Heart left ventricle (tissue), 16 donors: ENCODE data around the gene DIS3L2. TPM values are rescaled to one million over a fixed set of nuclear protein-coding genes. Genes with fewer than 3 reads are reported as not detected.
A peak's percentile ranks its signal among the peaks of the same experiment; 100 is the strongest.
"Not testable (repeated sequence)": the region's sequence is repeated elsewhere in the genome, so short reads cannot be mapped to it uniquely, and the experiment has no call there.

Experiments used
- ATAC-seq, 4 donors: fragments of 200-7000 bp; cut with Tn5 transposase; one replicate each; pipeline ENCODE4 v1.9.1; 2020 to 2022; ENCODE audit warnings: moderate library complexity in 4 of 4, mild to moderate bottlenecking in 3 of 4, moderate number of reproducible peaks in 1 of 4
- DNase-seq, 5 donors: peaks; one replicate each; pipeline ENCODE4 v3.0.0-alpha.2; 2020
- H3K27ac ChIP-seq, 12 donors: fragments of 200-600 bp; sonication (generic) in 4 of 12; one replicate each; pipeline versions ENCODE4 v1.5.0 to v1.8.0; 2016 to 2022; ENCODE audit warnings: mild to moderate bottlenecking in 2 of 12
- H3K27me3 ChIP-seq, 9 donors: fragments of 200-600 bp; sonication (generic) in 2 of 9; one replicate each; pipeline versions ENCODE4 v1.5.1 to v1.8.0; 2016 to 2022; ENCODE audit warnings: mild to moderate bottlenecking in 3 of 9
- H3K36me3 ChIP-seq, 9 donors: fragments of 200-600 bp; sonication (generic) in 2 of 9; one replicate each; pipeline versions ENCODE4 v1.5.0 to v1.8.0; 2018 to 2022; ENCODE audit warnings: mild to moderate bottlenecking in 2 of 9
- H3K4me1 ChIP-seq, 12 donors: fragments of 200-600 bp; sonication (generic) in 4 of 12; one replicate each; pipeline versions ENCODE4 v1.5.0 to v1.8.0; 2016 to 2022; ENCODE audit warnings: mild to moderate bottlenecking in 3 of 12
- H3K4me3 ChIP-seq, 12 donors: fragments of 200-600 bp; sonication (generic) in 4 of 12; one replicate each; pipeline versions ENCODE4 v1.5.0 to v1.8.0; 2017 to 2022; ENCODE audit warnings: mild to moderate bottlenecking in 9 of 12, moderate library complexity in 4 of 12
- H3K9me3 ChIP-seq, 12 donors: fragments of 200-600 bp; sonication (generic) in 4 of 12; one replicate each; pipeline versions ENCODE4 v1.5.0 to v1.8.0; 2016 to 2022; ENCODE audit warnings: mild to moderate bottlenecking in 1 of 12
- CTCF ChIP-seq, 12 donors: fragments of 200-600 bp; sonication (generic) in 4 of 12; IDR thresholded peaks; one replicate each; pipeline versions ENCODE4 v1.5.0 to v1.8.0; 2018 to 2022; ENCODE audit warnings: antibody characterized with exemption in 12 of 12, mild to moderate bottlenecking in 5 of 12
- POLR2A ChIP-seq, 2 donors: fragments of 450-650 bp; IDR thresholded peaks; one replicate each; pipeline ENCODE4 v1.6.1; 2017; ENCODE audit warnings: antibody characterized with exemption in 2 of 2, mild to moderate bottlenecking in 2 of 2, moderate library complexity in 2 of 2
- WGBS, 4 donors: extraction: QIAGEN DNeasy Blood & Tissue Kit in 2 of 4; methylation state at CpG; one replicate each; pipeline versions ENCODE4 v1.1.5 to v1.1.7; 2013 to 2018; 5-methylcytosine and 5-hydroxymethylcytosine counted together
- intact Hi-C, 10 donors: fragments of 100-400 bp; cut with DNase I; formaldehyde crosslinking; loops; one replicate each; pipeline versions ENCODE4 v1.11.1 to v1.14.2; 2022
- polyA plus RNA-seq, 2 donors: library from polyadenylated mRNA; stranded (reverse); fragments of 200-250 nt; gene quantifications; one replicate each; pipeline ENCODE4 v1.2.3, GENCODE V29; 2013
- total RNA-seq, 9 donors: library from RNA; depleted of rRNA in 2 of 9; stranded (reverse); fragments of >200 nt in 2 of 9; fragmentation: NEBNext Ultra II Directional in 3 of 9; extraction: Animal tissue kit (Norgen Biotek cat#: 25700) in 3 of 9; gene quantifications; one replicate each; pipeline versions ENCODE4 v1.1.0 to v1.2.4, GENCODE V29; 2016 to 2023
- donor health status: ischemic (EF 13 %, LVEDD 7.1; RV severe dilation, severe dysfunction).
- donor health status: healthy with polysubstance abuse.
- donor health status: DM: no; HTN: yes; CAD: no.
- donor health status: DM: no; HTN: no; CAD: no.
- donor health status: ischemic (EF 25% LVEDD 6.9; RV normal size, moderate dysfunction).
- donor health status: ischemic (EF 25% LVEDD 5.7; RV mildly dilated, moderate dysfunction).
- donor health status: healthy.
- donor health status: DM: yes; HTN: yes; CAD: no.
- donor health status: ischemic (EF 35%, LVEDD 5.7; RV mildly dilated, moderate dysfunction).
- donor health status: nonischemic (EF 11% LVEDD 7.7; RV severe dilation, severe dysfunction).
- donor health status: DM: yes; HTN: yes; CAD: no.
- donor health status: PGD.
- donor health status: ischemic (EF 29% LVEDD 5.4; RV normal size, mild dysfunction).
- donor health status: nonischemic (EF 23%, LVEDD 6.1; RV moderate dilation, normal function).

DIS3L2 gene
- total and polyA plus RNA-seq, 11 donors: 12.4 to 27.3 (median 21.8) TPM

DNA sequence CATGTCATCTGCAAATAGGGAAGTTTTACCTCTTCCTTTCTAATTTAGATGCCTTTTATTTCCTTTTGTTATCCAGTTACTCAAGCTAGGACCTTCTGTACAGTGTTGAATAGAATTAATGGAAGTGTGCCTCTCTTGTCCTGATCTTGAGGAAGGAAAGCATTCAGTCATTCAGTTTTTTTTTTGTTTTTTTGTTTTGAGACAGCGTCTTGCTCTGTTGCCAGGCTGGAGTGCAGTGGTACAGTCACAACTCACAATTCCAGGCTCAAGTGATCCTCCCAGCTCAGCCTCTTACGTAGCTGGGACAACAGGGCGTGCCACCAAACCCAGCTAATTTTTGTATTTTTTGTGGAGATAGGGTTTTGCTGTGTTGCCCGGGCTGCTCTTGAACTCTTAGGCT, 213.1 kb downstream of the DIS3L2 start:
- peaks cover 0 to 23% (median 7%) of the 10 kb centered on the region in 12 donors for H3K4me1 ChIP-seq
- peaks cover 0 to 10% (median 0%) of the 10 kb centered on the region in 12 donors for H3K9me3 ChIP-seq
- peak overlapping the region in 1 of 12 donors; percentile 11 for H3K27ac ChIP-seq
- H3K36me3 ChIP-seq: no peaks in the 10 kb centered on the region
- TF ChIP-seq POLR2A (IDR thresholded peaks at IDR 0.05): no peak
- no peak for TF ChIP-seq CTCF (IDR thresholded peaks at IDR 0.05)
- H3K27me3 ChIP-seq: no peaks in the 10 kb centered on the region
- intact Hi-C loops: no loop called here
- WGBS, 4 donors: 62 to 81% (median 78%) methylated on average over 4 of the region's 4 CpGs
- ATAC-seq (peak in 1 of 4 donors; percentile 44), DNase-seq (no peak)
- H3K4me3 ChIP-seq: no peak overlapping the region

DNA sequence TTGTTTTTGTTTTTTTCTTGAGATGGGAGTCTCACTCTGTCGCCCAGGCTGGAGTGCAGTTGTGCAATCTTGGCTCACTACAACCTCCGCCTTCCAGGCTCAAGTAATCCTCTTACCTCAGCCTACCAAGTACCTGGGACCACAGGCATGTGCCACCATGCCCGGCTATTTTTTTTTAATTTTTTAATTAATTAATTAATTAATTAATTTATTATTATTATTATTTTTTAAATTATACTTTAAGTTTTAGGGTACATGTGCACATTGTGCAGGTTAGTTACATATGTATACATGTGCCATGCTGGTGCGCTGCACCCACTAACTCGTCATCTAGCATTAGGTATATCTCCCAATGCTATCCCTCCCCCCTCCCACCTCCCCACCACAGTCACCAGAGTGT, 215.1 kb downstream of the DIS3L2 start:
- H3K36me3 ChIP-seq, ATAC-seq, intact Hi-C loops, H3K4me3 ChIP-seq, H3K27ac ChIP-seq, H3K27me3 ChIP-seq, DNase-seq, H3K4me1 ChIP-seq: not testable (repeated sequence)
- peaks cover 0 to 12% (median 0%) of the 10 kb centered on the region in 12 donors for H3K9me3 ChIP-seq
- WGBS, 4 donors: 97 to 98% (median 98%) methylated on average over 4 to 5 of the region's 5 CpGs

- H3K4me1 ChIP-seq: no peaks in the 10 kb centered on the region
- no peak for ATAC-seq
- no peaks in the 10 kb centered on the region for H3K27me3 ChIP-seq
- no peak for DNase-seq
- intact Hi-C loops: no loop called here
- WGBS, 4 donors: 88 to 93% (median 89%) methylated on average over 2 of the region's 2 CpGs
- H3K9me3 ChIP-seq: peaks cover 0 to 11% (median 0%) of the 10 kb centered on the region in 12 donors
- TF ChIP-seq CTCF (IDR thresholded peaks at IDR 0.05): no peak
- TF ChIP-seq POLR2A (IDR thresholded peaks at IDR 0.05): no peak
- no peak overlapping the region for H3K4me3 ChIP-seq
- peaks cover 0 to 6% (median 0%) of the 10 kb centered on the region in 9 donors for H3K36me3 ChIP-seq
- H3K27ac ChIP-seq: no peak overlapping the region
Observed at GRCh38 chr2:232183279-232183678, 221.8 kb downstream of the DIS3L2 start.

DNA sequence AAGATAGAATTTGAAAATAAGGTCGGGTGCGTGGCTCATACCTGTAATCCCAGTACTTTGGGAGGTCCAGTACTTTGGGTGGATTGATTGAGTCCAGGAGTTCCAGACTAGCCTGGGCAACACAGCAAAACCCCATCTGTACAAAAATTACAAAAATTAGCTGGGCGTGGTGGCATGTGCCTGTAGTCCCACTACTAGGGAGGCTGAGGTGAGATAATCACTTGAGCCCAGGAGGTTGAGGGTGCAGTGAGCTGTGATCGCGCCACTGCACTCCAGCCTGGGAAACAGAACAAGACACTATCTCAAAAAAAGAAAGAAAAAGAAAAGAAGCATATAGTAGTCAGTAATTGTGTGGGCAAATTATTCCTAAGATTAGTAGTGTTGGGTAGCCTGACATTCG, 222.8 kb downstream of the DIS3L2 start:
- Histone ChIP-seq H3K36me3 (peaks cover 0 to 6% (median 0%) of the 10 kb centered on the region in 9 donors), H3K4me3 (no peak overlapping the region), H3K27ac (no peak overlapping the region), H3K9me3 (peaks cover 0 to 11% (median 0%) of the 10 kb centered on the region in 12 donors), H3K27me3 (no peaks in the 10 kb centered on the region), H3K4me1 (no peaks in the 10 kb centered on the region)
- intact Hi-C loops: no loop called here
- DNase-seq: no peak
- 96 to 99% (median 97%) methylated on average over 6 of the region's 6 CpGs for WGBS, 4 donors
- ATAC-seq: no peak
- TF ChIP-seq POLR2A (IDR thresholded peaks at IDR 0.05) (no peak), CTCF (IDR thresholded peaks at IDR 0.05) (no peak)

GRCh38 chr2:232190796-232191195, 229.3 kb downstream of the DIS3L2 start:
- H3K9me3 ChIP-seq: peaks cover 0 to 19% (median 11%) of the 10 kb centered on the region in 12 donors
- no peak overlapping the region for H3K27ac ChIP-seq
- no peaks in the 10 kb centered on the region for H3K27me3 ChIP-seq
- H3K4me3 ChIP-seq: no peak overlapping the region
- no peaks in the 10 kb centered on the region for H3K4me1 ChIP-seq
- intact Hi-C loops: no loop called here
- ATAC-seq (peak in 1 of 4 donors; percentile 52), DNase-seq (no peak)
- TF ChIP-seq CTCF (IDR thresholded peaks at IDR 0.05) (no peak), POLR2A (IDR thresholded peaks at IDR 0.05) (no peak)
- H3K36me3 ChIP-seq: peaks cover 0 to 7% (median 0%) of the 10 kb centered on the region in 9 donors
- 70 to 81% (median 77%) methylated on average over 2 of the region's 2 CpGs for WGBS, 4 donors
